GM15510 (cell line): ENCODE measurements around the gene TMEM87A.

ENCODE experiments used
- POLR2A ChIP-seq: IDR thresholded peaks from 3 replicates; pipeline ENCODE4 v1.6.1; 2011; ENCODE audit warnings: borderline replicate concordance; ENCODE audit not compliant: insufficient read length; ENCODE audit errors: extremely low read depth

Gene TMEM87A

DNA sequence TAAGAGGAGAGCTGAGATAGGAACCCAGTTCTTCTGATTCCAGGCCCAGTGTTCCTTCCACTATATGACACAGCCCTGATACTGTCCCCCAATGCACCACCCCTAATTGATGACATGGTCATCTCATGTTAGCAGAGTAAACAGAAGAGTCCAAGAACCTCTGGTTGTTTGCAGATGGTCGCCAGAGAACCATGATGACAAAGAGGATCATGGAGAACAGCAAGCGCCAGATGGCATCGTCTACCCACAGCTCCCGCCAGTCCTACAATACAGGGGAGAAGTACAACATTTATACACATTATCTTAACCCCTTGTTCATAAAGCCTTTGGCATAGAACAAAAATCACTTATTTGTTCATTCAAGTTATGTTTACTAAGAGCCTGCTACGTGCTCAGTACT is 46.6 kb downstream of the TMEM87A start:
- no peak for TF ChIP-seq POLR2A

DNA sequence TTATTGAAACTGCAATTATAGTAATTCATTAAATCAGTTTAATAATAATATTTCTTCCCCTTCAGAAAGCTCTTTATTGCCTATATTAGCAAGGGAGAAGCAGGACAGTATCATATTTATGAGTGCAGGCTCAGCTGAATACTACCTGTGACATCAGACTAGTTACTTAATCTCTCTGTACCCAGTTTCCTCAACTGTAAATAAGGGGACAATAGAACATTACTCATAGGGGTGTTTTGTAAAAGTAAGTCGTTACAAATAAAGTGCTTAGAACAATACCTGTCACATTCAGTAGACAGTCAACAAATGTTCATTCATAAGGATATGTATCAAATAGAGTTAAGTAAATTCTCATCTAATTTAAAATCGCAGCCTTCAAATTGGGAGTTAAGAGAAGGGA is 53.0 kb downstream of the TMEM87A start:
- TF ChIP-seq POLR2A: no peak

DNA sequence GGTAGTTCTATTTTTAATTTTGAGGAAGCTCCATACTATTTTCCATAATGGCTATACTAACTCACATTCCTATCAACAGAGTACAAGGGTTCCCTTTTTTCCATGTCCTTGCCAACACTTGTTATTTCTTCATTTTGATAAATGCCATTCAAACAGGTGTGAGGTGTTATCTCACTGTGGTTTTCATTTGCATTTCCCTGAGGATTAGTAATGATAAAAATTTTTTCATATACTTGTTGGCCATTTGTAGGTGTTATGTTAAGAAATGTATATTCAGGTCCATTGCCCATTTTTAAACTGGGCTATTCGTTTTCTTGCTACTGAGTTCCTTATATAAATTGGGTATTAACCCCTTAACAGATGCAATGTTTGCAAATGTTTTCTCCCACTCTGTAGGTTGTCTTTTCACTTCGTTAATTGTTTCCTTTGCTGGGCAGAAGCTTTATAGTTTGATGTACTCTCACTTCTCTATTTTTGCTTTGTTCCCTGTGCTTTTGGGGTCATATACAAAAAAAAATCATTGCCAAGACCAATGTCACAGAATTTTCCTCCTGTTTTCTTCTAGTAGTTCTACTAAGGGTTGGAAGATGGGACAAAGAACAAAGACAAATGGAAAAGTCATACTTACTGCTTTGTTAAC is 54.2 kb downstream of the TMEM87A start:
- no peak for TF ChIP-seq POLR2A

DNA sequence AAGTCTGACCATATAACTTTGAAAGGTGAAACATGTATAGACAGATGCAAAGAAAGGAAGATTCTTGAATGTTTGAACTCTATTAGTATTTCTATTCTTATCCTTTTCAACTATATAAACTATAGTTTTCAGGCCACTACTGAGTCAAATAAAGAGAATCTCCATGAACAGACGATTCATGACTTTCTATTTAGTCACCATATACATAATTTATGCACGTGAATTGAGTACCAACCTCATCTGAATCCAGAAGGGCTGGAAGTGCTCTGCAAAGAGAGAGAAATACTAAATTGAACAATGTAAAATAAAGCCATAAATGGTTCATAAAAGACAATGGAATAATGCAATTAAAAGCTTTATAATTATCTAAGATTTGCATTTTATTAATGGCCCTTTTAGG is 55.7 kb downstream of the TMEM87A start:
- TF ChIP-seq POLR2A: no peak

DNA sequence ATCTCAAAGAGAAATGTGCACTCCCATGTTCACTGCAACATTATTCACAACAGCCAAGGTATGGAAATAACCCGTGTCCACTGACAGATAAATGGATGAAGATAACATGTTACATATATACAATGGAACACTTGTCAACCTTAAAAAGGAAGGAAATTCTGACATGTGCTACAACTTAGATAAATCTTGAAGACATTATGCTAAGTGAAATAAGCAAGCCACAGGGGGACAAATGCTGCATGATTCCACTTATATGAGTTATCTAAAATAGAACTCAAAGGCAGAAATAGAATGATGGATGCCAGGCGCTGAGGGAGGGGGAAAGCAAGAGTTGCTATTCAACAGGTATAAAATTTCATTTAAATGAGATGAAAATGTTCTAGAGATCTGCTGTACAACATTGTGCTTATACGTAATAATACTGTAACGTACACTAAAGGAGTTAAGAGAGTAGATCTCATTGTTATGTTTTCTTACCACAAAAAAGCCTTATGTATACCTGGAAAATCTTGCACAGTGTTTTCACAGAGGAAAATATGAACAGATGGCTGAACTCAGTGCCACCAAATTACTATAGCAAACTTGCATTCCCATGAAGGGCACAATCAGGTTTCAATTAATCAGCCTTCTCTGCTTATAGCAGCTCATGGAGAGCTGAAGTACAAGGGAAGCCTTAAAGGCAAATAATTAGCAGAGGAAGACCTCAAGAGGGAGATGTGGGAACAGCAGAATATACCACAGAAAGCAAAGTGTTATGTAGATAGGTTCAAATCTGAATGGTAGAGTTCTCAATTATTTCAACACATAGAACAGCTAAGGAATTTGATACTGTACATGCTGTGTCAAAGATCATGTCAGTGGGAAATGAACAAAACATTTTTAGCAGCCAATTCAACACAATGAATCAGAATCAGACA is 57.1 kb downstream of the TMEM87A start:
- no peak for TF ChIP-seq POLR2A

DNA sequence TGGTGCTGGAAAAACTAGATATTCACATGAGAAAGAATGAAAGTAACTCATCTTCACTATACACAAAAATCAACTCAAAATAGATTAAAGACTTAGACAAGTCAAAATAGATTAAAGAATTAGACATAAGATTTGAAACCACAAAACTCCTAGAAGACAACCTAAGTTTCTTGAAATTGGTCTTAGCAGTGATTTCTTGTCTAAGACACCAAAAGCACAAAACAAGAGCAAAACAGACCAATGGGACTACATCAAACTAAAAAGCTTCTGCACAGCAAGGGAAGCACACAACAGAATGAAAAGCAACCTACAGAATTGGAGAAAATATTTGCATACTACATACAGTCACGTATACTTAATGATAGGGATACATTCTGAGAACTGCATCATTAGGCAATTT is 58.6 kb downstream of the TMEM87A start:
- TF ChIP-seq POLR2A: no peak

DNA sequence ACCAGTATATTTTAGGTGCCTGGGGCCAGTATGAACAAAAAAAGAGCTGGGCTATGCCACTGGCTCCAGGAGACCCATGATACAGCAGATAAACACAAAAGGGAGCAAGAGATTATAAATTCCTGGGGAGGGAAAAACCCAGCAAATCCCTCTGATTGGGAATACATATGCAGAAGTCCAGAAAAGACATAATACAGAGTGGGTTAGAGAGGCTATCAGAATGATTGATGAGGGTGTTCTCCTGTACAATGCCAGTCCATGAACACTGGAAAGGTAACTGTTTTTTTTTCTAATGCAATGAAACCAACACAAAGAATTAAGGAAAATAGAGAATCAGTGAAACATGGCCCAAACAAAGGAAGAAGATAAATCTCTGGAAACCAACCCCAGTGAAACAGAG is 59.7 kb downstream of the TMEM87A start:
- TF ChIP-seq POLR2A: no peak

DNA sequence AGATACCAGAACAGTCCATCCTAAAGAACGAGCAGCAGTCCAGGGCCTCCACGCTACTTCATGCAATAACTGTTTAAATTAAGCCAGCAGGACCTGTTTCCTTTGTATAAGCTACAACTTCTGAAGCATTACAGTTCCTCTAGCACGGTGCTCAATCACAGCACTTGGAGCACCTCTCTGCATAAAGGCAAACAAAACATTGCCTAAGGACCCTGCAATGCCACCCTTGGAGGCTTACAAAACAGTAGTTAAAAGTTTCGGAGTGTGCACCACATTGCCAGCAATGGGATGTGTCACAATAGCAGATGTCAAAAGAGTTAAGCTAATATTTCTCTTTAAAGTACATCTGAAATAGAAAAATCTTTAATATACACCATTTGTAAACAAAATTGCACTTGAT is 62.5 kb downstream of the TMEM87A start:
- TF ChIP-seq POLR2A: no peak

DNA sequence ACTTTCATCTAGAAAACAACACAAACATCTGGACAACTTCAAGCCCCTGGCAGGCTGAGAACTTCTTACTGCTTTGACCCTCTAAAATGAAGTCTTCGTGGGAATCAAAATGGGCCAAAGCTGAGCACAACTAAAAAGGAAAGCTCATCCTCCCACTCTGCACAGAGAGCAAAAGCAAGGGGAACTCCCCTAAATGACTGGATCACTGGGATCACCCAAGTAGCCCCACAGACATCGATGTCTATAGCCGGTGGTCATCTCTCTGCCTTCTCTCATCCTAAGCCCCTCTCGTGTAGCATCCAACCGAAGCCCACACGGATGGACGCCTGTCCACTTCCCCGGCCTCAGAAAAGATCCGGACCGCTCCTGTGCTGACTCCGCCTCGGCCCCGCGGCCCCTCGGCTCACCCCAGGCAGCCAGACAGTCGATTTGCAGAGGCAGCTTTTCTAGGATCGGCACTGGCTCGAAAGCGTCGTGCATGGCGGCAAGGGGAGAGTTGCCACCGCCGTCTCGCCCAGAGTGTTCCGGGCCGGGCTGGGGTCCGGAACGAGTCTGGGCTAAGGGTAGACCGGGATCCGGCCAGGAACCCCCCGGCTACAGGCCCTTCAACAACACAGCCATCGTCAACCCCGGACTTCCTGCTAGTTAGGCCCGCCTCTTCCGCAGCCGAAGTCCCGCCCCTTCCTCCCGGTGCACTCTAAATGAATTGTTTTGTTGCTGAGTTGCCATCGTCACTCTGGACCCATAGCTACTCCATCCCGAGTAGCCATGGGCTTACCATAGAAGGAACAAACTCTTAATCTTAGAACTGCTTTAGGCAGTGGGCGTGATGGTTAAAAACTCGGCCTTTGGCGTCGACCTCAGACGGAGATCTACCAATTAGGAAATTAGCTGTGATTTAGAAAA is 65.3 kb downstream of the TMEM87A start, which contains the start of gene VPS39:
TSS of gene VPS39 (minus strand) at position 631 of the 906 bp plus-strand sequence. CDS start at position 480, 151 bp downstream.
- TF ChIP-seq POLR2A: peak; percentile 85

DNA sequence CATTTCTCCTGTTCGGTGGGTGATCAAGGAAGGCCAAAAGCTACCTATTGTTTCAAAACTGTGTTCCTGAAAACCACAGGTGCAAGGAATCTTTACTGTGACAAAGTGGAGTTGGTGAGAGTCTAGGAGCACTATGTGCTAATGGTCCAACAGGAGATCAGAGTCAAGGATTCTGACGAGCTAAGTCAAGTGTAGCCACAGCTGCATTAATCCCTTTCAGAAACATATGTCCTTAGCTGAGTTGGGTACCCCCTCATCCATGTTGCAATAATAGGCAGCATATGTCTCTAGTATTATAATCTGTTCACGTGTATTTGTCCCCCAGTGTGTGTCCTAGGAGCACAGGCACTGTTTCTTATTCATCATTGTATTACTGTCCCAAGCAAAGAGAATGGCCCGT is 66.8 kb downstream of the TMEM87A start:
- TF ChIP-seq POLR2A: no peak

DNA sequence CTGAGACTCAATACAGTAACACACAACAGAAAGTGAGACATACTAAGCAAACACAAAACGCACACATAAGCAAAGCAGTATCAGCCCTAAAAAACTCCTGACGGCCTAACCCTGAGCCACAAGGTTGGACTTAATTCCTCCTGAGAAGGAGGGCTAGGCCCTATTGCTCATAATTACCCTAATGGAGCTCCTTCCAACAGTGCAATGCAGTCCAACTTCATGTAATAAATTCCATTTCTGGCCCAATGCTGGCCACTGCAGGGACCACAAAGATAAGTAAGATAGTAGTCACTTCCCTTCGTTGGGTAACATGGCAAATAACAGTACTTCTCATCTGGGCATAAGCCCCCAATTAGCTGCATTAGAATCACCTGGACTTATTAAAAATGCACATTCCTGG is 69.3 kb downstream of the TMEM87A start:
- no peak for TF ChIP-seq POLR2A

DNA sequence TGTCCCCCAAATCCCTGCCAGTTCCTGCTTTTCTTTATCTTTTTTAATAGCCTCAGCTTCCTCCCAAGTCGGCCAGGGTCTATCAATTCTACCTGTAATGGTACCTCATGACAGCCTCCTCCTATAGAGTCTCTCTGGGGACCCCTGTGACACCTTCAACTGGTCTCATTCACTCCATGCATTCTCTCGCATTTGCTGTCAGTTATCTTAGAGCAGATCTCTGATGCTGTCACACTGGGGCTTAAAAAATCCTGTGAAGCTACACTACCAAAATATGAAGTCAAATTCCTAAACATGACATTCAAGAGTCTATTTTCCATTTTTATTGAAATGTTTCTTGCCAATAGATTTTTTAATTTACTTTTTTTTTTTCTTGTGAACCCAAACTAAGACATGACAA is 70.6 kb downstream of the TMEM87A start:
- no peak for TF ChIP-seq POLR2A

DNA sequence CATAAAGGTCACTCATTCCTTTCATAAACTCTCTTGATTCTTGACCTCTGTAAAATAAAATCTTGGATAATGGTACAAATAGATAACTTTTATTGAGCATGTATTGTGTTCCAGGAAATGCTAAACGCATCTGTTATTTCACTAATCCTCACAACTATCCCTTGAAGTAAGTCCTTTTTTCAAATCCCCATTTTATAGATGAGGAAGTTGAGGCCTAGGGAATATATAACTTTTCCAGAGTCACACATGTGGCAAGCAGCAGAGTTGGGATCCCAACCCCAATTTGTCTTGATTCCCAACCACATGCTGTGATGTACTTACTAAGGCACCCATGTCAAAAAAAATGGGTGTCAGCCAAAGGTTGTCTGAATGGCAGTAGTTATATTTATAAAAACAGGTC is 71.4 kb downstream of the TMEM87A start:
- no peak for TF ChIP-seq POLR2A

DNA sequence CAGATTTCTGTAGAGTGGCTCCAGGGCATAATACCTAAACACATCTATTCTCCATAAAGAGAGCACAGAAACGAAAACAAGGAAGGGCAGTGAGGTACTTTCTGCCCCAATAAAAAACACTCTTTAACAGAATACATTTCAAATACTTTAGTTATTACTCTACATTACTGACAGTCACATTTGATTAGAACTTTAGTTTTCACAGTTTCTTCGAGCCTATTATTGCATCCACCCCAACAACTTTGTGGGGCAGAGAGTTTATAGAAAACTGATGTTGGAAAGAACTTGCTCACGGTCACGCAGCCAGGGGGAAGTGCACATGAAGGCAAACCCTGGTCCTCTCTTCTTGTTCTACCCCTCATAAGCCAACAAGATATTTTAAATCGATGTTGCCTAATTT is 74.1 kb downstream of the TMEM87A start:
- no peak for TF ChIP-seq POLR2A

DNA sequence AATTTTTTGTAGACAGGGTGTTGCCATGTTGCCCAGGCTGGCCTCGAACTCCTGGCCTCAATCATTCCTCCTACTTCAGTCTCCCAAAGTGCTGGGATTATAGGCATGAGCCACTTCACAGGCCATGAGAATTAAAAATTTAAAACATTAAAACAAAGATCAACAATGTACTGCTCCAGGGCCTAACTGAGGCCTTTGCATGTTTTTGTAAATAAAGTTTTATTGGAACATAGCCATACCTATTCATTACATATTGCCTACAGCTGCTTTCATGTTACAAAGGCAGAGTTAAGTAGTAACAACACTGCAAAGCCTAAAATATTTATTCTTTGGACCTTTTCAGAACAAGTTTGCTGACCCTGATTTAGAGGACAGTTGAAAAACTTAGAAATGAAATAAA is 74.7 kb downstream of the TMEM87A start:
- no peak for TF ChIP-seq POLR2A
